Mesendoderm (in vitro differentiated cells): Measurements from ENCODE around the gene RFC5.

Source experiments
- DNase-seq: peaks from one replicate; pipeline ENCODE4 v3.0.0; 2013
- H2AK5ac ChIP-seq: 2 replicates; pipeline ENCODE4 v1.6.1; 2013; ENCODE audit warnings: low read length, inconsistent platforms
- H2BK120ac ChIP-seq: 2 replicates; pipeline ENCODE4 v1.6.1; 2013; ENCODE audit warnings: low read depth, mild to moderate bottlenecking, low read length, moderate library complexity, mixed read lengths
- H2BK15ac ChIP-seq: replicated peaks from 2 replicates; pipeline ENCODE4 v1.6.1; 2013; ENCODE audit warnings: low read depth, mild to moderate bottlenecking, moderate library complexity
- H2BK5ac ChIP-seq: 2 replicates; pipeline ENCODE4 v1.6.1; 2013; ENCODE audit warnings: low read length, inconsistent platforms
- H3K18ac ChIP-seq: 2 replicates; pipeline ENCODE4 v1.6.1; 2013; ENCODE audit warnings: mild to moderate bottlenecking, low read length, mixed read lengths
- H3K23ac ChIP-seq: one replicate; pipeline ENCODE4 v1.6.1; 2013; ENCODE audit warnings: low read length
- H3K27ac ChIP-seq: 2 replicates; pipeline ENCODE4 v1.5.1; 2013; ENCODE audit warnings: low read depth, mild to moderate bottlenecking, inconsistent platforms, low read length, moderate library complexity
- H3K27me3 ChIP-seq: 2 replicates; pipeline ENCODE4 v1.6.1; 2013; ENCODE audit warnings: low read length, control low read depth, mild to moderate bottlenecking, inconsistent platforms; ENCODE audit not compliant: insufficient read depth, poor library complexity
- H3K36me3 ChIP-seq: 2 replicates; pipeline ENCODE4 v1.6.1; 2013; ENCODE audit warnings: low read length, inconsistent platforms; ENCODE audit not compliant: control insufficient read depth, insufficient read depth
- H3K4ac ChIP-seq: one replicate; pipeline ENCODE4 v1.6.1; 2013; ENCODE audit warnings: low read depth, mild to moderate bottlenecking, low read length, moderate library complexity
- H3K4me1 ChIP-seq: 2 replicates; pipeline ENCODE4 v1.6.1; 2013; ENCODE audit warnings: low read depth, low read length, inconsistent platforms; ENCODE audit not compliant: control insufficient read depth
- H3K4me2 ChIP-seq: 2 replicates; pipeline ENCODE4 v1.6.1; 2013; ENCODE audit warnings: low read length
- H3K4me3 ChIP-seq: 2 replicates; pipeline ENCODE4 v1.5.1; 2013; ENCODE audit warnings: mild to moderate bottlenecking, low read length
- H3K56ac ChIP-seq: one replicate; pipeline ENCODE4 v1.6.1; 2013; ENCODE audit warnings: low read length
- H3K79me1 ChIP-seq: 2 replicates; pipeline ENCODE4 v1.6.1; 2013; ENCODE audit warnings: low read length, inconsistent platforms
- H3K79me2 ChIP-seq: 2 replicates; pipeline ENCODE4 v1.6.1; 2013; ENCODE audit warnings: mild to moderate bottlenecking, low read length; ENCODE audit not compliant: control insufficient read depth, insufficient read depth
- H3K9ac ChIP-seq: 2 replicates; pipeline ENCODE4 v1.6.1; 2013; ENCODE audit warnings: low read length, inconsistent platforms
- H4K5ac ChIP-seq: one replicate; pipeline ENCODE4 v1.6.1; 2013; ENCODE audit warnings: low read length
- H4K8ac ChIP-seq: one replicate; pipeline ENCODE4 v1.6.1; 2013; ENCODE audit warnings: low read depth, mild to moderate bottlenecking, control low read depth, low read length, moderate library complexity
- WGBS: extraction: QIAGEN DNeasy Blood & Tissue Kit; methylation state at CpG from one replicate; pipeline ENCODE4 v1.1.7; 2013; ENCODE audit warnings: low lambda C conversion rate, missing lambda C conversion rate; ENCODE audit not compliant: insufficient coverage; ENCODE audit errors: extremely low coverage; 5-methylcytosine and 5-hydroxymethylcytosine counted together

The RFC5 gene

DNA sequence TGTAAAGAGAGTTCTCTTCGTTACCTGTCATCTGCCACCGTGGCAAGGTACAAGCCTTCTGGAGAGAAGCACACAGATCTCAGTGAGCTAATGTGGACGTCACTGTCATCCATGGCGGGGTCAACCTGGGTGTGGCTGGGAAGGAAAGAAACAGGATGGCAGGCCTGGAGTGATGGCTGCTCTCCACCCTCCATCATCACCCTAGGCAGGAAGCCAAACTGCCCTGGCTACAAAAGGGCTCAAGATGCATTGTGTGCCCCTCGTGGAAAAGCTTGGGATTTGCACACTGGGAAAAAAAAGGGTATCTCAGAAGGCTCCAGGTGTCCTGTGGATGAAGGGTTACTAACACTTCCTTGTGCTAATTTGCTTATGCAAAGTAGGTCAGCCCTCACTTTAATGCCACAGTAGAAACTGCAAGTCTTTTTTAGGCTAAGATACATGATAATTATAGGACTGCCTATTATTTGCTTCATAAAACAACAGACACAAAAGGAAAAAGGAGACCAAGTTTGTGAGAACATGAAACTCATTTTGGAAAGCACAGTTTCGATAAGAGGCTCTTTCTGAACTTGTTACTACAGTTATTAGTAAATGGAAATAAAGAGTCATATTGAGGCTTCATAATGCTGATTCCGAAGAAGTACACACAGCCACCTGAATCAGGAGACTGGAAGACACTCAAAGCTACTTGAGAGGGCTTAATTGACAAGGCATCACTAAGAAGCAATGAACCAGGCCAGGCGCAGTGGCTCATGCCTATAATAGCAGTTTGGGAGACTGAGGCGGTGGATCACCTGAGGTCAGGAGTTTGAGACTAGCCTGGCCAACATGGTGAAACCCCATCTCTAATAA lies 18.9 kb downstream of the RFC5 start:
- DNase-seq: peak; percentile 48
- H3K18ac ChIP-seq: no peak overlapping the region
- no peak overlapping the region for H3K4me2 ChIP-seq
- peak overlapping the region; percentile 7 for H3K27ac ChIP-seq
- no peaks in the 10 kb centered on the region for H3K79me2 ChIP-seq
- H2AK5ac ChIP-seq: no peak overlapping the region
- no peak overlapping the region for H3K4ac ChIP-seq
- no peak overlapping the region for H3K23ac ChIP-seq
- no peak overlapping the region for H4K5ac ChIP-seq
- H3K36me3 ChIP-seq: peaks cover 27% of the 10 kb centered on the region
- H2BK15ac ChIP-seq: no peak overlapping the region
- no peak overlapping the region for H4K8ac ChIP-seq
- H3K79me1 ChIP-seq: no peaks in the 10 kb centered on the region
- H3K27me3 ChIP-seq: no peaks in the 10 kb centered on the region
- no peak overlapping the region for H2BK120ac ChIP-seq
- H3K4me3 ChIP-seq: no peak overlapping the region
- no peak overlapping the region for H2BK5ac ChIP-seq
- no CpG with 5 or more reads among the region's 9 CpGs for WGBS
- H3K4me1 ChIP-seq: no peaks in the 10 kb centered on the region
- H3K9ac ChIP-seq: no peak overlapping the region
- no peak overlapping the region for H3K56ac ChIP-seq

DNA sequence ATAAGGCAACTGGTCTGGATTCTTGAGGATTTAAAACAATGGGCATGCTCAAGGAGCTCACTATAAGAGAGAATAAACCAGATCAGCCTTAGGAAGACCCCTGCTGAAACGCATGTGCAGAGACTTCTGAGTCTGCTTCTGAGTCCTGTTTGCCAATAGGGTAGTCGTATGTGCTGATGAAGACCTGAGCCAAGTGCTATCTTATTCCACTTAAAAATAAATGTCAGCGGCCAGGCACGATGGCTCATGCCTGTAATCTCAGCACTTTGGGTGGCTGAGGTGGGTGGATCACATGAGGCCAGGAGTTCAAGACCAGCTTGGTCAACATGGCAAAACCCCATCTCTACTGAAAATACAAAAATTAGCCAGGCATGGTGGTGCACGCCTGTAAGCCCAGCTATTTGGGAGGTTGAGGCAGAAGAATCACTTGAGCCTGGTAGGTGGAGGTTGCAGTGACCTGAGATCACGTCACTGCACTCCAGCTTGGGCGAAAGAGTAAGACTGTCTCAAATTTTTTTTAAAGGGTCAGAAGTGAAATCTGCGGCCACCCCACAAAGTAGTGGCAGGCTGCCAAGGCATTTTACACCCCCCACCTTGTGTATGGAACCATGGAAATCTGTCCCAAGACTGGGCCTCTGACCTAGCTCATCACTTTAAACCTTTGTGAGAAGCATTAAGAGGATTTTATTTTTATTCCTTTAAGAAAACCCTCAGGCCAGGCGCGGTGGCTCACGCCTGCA lies 20.3 kb downstream of the RFC5 start:
- H3K4me1 ChIP-seq: no peaks in the 10 kb centered on the region
- no peaks in the 10 kb centered on the region for H3K79me2 ChIP-seq
- H2BK5ac ChIP-seq: no peak overlapping the region
- H4K8ac ChIP-seq: no peak overlapping the region
- no peak overlapping the region for H3K9ac ChIP-seq
- no peaks in the 10 kb centered on the region for H3K79me1 ChIP-seq
- H3K4ac ChIP-seq: no peak overlapping the region
- H3K27me3 ChIP-seq: no peaks in the 10 kb centered on the region
- no peak overlapping the region for H3K4me2 ChIP-seq
- no CpG with 5 or more reads among the region's 11 CpGs for WGBS
- H4K5ac ChIP-seq: no peak overlapping the region
- no peak overlapping the region for H3K27ac ChIP-seq
- H3K36me3 ChIP-seq: peaks cover 32% of the 10 kb centered on the region
- H3K56ac ChIP-seq: no peak overlapping the region
- no peak overlapping the region for H3K4me3 ChIP-seq
- H2AK5ac ChIP-seq: no peak overlapping the region
- no peak overlapping the region for H2BK15ac ChIP-seq
- no peak for DNase-seq
- H3K18ac ChIP-seq: no peak overlapping the region
- H2BK120ac ChIP-seq: no peak overlapping the region
- H3K23ac ChIP-seq: no peak overlapping the region

DNA sequence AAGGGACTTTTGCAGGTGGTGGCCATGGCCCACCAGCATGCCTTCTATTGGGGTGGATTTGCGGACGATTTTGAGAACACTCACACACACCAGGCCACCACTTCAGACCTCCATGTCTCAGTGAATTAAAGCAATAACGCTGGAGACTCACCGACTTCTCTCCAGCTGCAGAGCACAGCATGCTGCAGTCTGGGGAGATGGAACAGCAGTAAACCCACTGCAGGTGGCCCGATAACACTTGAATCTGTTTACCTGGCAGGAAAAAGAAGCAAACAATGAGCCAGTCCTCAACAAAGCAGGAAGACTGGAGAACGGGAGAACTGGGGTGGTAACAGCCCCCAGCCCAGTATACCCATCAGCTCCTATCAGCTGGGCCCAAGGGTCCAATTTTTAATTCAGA lies 21.6 kb downstream of the RFC5 start:
- H4K5ac ChIP-seq: no peak overlapping the region
- no peak overlapping the region for H3K4ac ChIP-seq
- H3K4me2 ChIP-seq: no peak overlapping the region
- no peaks in the 10 kb centered on the region for H3K79me2 ChIP-seq
- H3K18ac ChIP-seq: no peak overlapping the region
- peaks cover 36% of the 10 kb centered on the region for H3K36me3 ChIP-seq
- H2BK5ac ChIP-seq: no peak overlapping the region
- H4K8ac ChIP-seq: no peak overlapping the region
- no CpG with 5 or more reads among the region's 6 CpGs for WGBS
- H3K79me1 ChIP-seq: no peaks in the 10 kb centered on the region
- no peak overlapping the region for H3K56ac ChIP-seq
- no peak overlapping the region for H3K23ac ChIP-seq
- H3K4me3 ChIP-seq: no peak overlapping the region
- DNase-seq: no peak
- no peak overlapping the region for H2BK15ac ChIP-seq
- H2AK5ac ChIP-seq: no peak overlapping the region
- no peaks in the 10 kb centered on the region for H3K4me1 ChIP-seq
- no peak overlapping the region for H3K27ac ChIP-seq
- H2BK120ac ChIP-seq: no peak overlapping the region
- H3K9ac ChIP-seq: no peak overlapping the region
- no peaks in the 10 kb centered on the region for H3K27me3 ChIP-seq

DNA sequence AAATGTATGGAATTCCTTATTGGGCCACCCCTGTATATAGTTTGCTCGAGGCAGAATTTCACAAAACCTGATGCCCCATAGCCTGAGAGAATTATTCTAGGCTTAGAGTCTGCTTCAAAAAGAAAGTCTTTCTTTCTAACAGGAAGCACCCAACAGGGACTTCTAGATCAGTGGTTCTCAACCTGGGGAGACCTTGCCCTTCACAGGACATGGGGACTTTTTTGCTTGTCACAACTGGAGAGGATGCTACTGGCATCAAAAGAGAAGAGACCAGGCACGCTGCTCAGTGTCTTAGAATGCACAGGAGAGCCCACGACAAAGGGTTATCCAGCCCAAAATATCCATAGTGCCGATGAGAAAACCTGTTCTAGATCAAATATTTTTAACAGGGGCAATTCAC lies 25.6 kb downstream of the RFC5 start:
- Histone ChIP-seq H3K36me3 (peaks cover 21% of the 10 kb centered on the region), H3K4me2 (no peak overlapping the region), H3K56ac (no peak overlapping the region), H3K79me2 (no peaks in the 10 kb centered on the region), H3K4me1 (no peaks in the 10 kb centered on the region), H3K27me3 (no peaks in the 10 kb centered on the region), H3K4me3 (no peak overlapping the region), H3K4ac (no peak overlapping the region), H2BK5ac (no peak overlapping the region), H3K27ac (no peak overlapping the region), H4K5ac (no peak overlapping the region), H2AK5ac (no peak overlapping the region), H3K23ac (no peak overlapping the region), H3K79me1 (peaks cover 8% of the 10 kb centered on the region), H2BK120ac (no peak overlapping the region), H2BK15ac (no peak overlapping the region), H4K8ac (no peak overlapping the region), H3K9ac (no peak overlapping the region), H3K18ac (no peak overlapping the region)
- no CpG with 5 or more reads among the region's 4 CpGs for WGBS
- DNase-seq: no peak

DNA sequence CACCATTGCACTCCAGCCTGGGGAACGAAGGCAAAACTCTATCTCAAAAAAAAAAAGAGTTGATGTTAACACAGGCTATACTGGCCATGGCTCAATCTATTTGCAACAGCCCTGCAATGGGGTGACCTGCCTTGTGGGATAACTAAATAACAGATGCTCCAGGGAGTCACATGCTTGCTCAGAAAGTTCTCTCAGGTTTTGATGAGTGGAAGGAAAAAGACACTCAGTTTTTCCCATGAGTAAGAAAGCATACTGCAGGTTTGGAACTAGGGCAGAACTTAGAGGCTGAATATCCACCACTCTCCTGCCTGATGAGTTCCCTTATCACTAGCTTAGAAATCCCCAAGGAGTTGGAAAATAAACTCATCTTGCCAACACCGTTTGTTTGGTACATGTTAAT lies 27.6 kb downstream of the RFC5 start:
- Histone ChIP-seq H3K9ac (no peak overlapping the region), H3K27ac (no peak overlapping the region), H2BK15ac (no peak overlapping the region), H3K27me3 (no peaks in the 10 kb centered on the region), H2BK120ac (no peak overlapping the region), H2AK5ac (no peak overlapping the region), H3K23ac (no peak overlapping the region), H3K4me3 (no peak overlapping the region), H3K4me1 (no peaks in the 10 kb centered on the region), H3K4ac (no peak overlapping the region), H3K18ac (no peak overlapping the region), H3K4me2 (no peak overlapping the region), H4K8ac (no peak overlapping the region), H4K5ac (no peak overlapping the region), H3K36me3 (peaks cover 18% of the 10 kb centered on the region), H3K79me2 (no peaks in the 10 kb centered on the region), H3K79me1 (peaks cover 8% of the 10 kb centered on the region), H3K56ac (no peak overlapping the region), H2BK5ac (no peak overlapping the region)
- no peak for DNase-seq
- no CpG with 5 or more reads among the region's 2 CpGs for WGBS
